GM19099 (cell line): ENCODE data around the gene WWOX.

Source experiments
- POLR2A ChIP-seq: IDR thresholded peaks from 3 replicates; pipeline ENCODE4 v1.6.1; 2011; ENCODE audit warnings: low read depth; ENCODE audit not compliant: insufficient read length; ENCODE audit errors: extremely low read depth

WWOX gene

DNA sequence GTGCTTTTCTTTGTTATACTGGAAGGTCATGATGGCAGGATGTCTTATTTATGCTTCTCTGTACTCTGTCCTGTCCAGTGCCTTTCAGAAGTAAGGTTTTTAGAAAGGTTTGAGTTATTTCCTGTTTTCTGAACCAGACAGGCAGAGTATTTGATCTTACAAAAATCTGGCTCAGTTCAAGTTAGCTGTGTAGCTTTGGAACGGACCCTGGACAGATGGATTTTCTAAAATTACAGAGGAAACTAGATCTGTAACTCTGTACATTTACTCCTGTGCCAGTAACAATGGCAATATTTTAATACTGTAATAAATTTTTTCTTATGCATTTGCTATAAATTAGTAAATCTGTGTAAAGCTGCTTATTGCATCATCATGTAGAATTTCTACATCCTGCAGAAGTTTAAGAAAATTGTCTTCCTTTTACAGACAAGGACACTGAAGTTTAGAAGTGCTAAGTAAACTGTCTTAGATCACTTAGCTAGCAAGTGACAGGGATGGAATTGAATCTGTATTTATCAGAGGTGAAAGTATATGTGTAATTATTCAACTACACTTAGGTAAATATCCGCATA lies 347.6 kb downstream of the WWOX start:
- TF ChIP-seq POLR2A: no peak

DNA sequence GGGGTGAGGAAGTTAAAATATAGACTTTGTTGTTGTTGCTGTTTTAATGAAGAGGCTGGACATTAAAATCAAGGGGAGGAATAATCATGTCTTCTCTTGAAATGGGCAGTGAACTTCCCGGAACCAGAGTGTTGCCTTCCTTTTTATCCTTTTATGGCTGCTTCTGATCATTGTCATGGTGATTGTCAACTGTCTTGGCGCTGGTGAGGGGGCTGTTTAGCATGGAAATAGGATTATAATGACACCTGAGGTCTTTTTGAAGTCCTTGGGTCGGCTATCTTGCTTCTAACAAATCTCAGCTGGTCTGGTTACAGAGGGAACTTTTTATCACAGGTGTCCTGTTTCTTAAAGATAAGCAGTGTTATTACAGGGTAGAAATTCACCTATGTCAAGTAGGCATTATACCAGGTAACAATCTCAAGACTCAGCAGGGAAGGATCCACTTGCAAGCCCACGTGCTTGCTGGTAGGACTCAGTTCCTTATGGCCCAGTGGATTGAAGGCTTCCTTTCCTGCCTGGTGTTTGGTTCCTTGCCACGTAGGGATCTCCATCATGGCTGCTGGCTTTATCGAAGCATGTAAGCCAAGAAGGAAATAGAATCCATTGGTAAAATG lies 349.3 kb downstream of the WWOX start:
- no peak for TF ChIP-seq POLR2A

DNA sequence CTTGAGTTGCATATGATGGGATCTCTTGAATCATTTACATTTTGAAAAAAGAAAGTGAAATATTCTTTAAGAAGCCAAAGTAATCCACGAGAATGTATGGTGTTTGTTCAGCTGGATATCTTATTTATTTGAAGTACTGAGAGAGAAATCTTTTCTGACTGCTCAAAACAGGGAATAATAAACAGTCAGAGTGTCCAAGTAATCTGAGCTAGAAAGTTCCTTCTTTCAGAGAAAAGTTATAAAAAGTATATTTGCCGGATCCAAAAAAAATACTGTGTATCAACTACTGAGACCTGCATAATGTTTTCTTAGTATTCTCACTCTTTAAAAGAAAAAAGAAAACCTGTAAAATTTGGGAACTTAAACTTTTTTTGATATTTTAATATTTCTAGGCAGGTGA lies 350.8 kb downstream of the WWOX start:
- no peak for TF ChIP-seq POLR2A

DNA sequence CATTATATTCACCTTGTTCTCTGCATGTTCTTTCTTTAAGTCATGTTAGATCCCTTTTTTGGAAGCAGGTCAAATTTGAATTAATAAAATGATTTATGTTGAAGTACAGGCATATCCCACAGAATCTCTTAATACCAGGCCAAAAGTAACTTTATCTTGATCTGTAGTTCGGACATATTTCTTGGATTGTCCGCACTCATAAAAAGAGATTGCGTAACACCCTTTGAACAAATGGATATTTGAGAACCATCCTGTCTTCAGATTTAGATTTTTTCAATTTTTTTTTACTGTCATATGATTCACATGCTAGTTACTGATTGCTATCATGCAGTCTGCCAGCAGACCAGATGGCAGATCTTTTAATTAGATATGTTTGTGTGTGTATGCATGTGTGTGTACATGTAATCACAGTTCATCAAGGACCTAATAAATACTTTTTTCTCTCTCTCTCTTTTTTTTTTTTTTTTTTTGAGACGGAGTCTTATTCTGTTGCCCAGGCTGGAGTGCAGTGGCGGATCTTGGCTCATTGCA lies 352.6 kb downstream of the WWOX start:
- no peak for TF ChIP-seq POLR2A

DNA sequence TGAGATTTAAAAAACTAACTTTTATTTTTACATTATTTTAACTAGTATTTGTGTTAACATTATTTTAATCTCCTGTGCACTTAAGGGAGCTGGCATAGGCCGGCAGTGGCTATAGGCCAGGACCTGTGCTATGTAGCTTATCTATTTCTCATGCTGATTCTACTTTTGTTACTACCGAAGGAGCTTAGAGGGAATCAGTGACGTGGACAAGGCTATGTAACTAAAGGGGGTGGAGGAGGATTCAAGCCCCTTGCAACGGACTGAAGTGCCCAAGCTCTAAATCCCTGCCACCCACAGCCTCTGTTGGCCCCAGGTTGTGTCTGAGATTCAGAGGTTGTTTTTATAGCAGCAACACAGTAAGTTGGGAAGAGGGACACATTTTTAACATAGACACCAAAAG lies 356.4 kb downstream of the WWOX start:
- TF ChIP-seq POLR2A: no peak

DNA sequence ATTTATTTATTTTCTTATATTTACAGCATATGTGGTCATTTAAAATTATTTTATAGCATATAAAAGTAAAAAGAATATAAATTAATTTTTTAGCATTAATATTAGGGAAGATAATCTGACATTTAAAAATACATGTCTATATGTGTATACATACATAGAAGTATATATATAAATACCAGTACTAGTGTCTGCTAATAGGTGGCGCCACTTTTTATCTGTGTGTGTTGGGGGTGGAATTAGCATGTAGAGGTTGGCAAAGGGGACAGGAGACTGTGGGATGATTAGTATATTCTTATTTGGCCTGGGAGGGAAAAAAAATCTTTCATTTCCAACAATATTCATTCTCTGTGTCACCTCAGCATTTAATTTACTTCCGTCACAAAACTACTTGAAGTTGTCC lies 359.1 kb downstream of the WWOX start:
- no peak for TF ChIP-seq POLR2A

DNA sequence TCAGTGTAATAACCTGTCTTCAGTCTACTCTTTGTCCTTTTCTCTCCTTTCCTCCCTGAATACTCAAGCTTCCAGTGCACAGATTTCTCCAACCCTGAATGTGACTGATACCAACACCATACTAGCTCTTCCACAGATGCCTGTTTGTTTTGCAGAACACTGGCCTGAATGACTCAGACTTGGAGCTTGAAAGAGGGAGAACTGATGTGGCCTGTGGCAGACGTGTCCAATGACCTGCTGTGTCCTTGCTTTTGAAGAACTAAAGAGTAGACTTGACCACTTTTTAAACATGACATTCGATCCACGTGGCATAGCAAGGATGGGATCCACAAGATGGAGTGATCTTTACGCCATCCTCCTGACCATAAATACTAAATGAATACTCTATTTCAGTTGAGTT lies 361.0 kb downstream of the WWOX start:
- TF ChIP-seq POLR2A: no peak

DNA sequence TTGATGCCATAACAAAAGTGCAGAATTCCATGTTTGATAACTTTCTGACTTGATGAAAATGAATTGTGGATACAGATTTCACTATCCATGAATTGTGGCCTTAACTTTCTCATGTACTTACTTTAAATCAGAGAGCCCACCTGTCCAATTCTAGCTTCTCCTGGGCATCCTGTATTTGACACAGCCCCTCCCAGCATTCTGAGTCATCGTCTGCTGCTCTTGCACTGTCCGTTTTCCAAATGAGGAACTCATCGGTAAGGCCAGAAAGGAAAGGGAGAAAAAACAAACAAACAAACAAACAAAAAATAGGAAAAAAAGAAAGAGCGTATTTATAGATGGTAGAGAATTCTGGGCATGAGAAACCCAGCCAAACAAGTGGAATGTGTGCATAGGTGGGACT lies 361.6 kb downstream of the WWOX start:
- TF ChIP-seq POLR2A: no peak

DNA sequence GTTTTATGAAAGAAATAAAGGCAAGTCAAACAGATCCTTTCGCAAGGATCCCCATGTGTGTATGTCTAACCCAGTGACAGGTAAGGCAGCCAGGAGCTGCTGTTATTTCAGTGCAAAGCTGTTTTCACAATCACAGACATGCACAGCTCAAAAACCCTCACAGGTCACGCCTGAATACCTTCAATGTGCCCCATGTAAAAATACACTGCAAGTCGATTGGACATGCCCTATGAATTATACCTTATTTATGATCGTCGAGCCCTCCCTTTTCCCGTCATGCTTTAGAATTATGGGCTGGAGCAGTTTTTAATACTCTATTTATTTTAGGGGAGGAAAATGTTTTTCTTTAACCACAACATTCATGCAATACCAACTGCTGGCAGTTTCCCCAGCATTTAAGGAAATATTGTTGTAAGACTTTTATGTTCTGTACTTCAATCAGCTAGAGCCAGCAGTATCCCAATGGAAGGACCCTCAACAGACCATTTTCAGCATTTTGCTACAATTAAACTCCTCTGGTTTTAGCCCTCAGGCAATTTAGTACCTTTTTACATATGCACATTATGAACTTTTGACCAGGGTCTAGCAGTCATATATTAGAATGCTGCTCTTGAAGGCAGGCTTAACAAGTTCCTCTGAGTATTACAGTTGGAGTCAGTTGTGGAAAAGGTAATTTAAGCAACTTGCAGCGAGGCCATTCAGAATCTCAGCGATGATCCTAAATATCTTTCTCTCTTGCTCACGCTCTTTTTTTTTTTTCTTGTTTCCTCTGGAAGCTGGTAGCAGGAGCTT lies 362.2 kb downstream of the WWOX start:
- no peak for TF ChIP-seq POLR2A

DNA sequence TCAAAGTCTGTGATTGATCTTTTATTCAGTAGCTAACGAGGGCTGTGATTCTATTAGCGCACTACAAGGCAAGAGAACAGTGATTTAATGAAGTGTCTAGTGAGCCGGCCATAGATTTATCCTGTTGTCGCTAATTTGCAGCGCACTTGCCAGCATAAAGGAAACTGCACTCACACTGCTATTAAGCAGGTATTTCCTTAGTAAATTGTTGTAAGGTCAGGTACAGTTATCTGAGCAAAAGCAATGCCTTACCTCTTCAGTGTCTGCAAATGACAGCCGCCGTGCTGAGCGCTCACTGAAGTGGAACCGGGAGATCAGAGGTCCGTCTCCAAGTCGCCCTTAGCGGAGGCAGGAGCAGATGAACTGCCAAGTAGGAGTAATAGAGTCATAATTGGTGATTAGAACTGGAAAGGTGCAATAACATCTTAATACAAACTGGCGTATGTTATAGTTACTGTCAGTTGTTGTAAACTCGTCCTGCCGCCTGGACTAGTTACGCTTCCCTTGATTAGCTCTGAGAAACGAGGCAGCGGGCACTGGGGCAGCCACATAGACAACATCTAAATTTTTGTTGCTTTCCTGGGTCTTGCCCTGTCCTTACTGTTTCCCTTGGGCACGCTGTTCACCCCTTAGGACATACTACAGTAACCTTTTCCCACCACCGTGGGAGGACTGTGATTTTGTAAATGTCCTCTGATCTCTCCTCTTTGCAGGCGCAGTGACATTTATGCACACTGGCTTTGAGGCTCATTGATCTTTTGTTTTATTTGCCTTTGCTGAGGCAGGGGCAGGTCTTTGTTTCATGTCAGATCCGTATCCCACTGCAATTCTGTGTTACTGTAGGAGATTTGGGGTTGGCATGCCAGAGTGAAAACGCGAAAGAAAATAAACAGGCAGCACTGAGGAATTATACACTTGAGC lies 363.1 kb downstream of the WWOX start:
- TF ChIP-seq POLR2A: no peak

DNA sequence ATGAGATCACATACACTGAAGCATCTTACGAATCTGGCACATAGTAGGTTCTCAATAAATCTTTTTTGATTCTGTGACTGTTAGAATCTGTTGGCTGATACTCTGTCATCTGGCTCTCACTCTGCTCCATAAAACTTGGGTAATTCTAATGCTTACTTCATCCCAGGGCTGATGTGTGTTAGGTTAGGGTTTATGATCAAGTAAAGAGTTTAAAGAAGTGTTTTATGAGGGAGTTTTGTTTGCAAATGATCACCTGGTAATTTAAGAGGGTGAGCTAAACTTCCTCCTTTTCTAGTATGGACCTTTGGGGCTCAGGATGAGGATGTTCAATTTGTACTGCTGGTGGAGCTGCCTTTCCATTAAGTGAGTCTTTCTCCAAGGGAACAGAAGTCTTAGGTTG lies 364.1 kb downstream of the WWOX start:
- no peak for TF ChIP-seq POLR2A

DNA sequence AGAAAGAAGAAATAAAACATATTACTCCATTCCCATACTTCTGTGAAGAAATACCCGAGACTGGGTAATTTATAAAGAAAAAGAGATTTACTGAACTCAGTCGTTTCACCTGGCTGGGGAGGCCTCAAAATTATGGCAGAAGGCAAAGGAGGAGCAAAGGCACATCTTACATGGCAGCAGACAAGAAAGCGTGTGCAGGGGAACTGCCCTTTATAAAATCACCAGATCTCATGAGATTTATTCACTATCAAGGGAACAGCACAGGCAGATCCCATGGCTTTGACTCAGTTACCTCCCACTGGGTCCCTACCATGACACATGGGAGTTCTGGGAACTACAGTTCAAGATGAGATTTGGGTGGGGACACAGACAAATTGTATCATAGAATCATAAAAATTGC lies 365.4 kb downstream of the WWOX start:
- no peak for TF ChIP-seq POLR2A

DNA sequence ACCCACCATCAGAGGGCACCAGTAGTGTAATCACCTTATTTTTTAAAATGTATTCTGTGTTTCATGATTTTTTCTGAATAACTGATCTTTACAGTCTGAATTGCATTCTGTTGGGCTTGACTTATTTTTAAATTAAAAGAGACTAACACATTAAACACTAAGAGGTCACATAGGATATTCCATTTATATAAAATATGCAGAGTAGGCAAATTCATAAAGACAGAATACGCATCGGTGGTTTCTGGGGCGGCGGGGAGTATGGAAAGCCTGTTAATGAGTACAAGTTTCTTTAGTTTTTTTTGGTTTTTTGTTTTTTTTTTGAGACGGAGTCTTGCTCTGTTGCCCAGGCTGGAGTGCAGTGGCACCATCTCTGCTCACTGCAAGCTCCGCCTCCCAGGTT lies 366.3 kb downstream of the WWOX start:
- TF ChIP-seq POLR2A: no peak

DNA sequence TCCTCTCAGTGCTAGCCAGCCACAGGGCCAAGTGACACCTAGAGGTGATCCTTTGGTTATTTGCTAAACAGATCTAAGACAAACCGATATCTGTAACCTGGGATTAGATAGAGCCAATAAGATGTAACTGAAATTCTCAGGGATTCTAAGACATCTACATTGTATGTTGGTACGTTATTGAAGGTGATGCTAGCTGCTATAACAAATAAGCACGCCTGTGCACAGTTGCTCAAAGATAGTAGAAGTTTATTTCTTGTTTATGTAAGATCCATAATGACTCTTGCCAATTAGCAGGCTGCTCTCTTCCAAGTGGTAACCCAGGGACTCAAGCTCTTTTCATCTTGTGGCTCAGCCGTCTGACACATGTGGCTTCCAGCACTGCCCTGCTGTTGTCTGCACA lies 370.3 kb downstream of the WWOX start:
- no peak for TF ChIP-seq POLR2A

DNA sequence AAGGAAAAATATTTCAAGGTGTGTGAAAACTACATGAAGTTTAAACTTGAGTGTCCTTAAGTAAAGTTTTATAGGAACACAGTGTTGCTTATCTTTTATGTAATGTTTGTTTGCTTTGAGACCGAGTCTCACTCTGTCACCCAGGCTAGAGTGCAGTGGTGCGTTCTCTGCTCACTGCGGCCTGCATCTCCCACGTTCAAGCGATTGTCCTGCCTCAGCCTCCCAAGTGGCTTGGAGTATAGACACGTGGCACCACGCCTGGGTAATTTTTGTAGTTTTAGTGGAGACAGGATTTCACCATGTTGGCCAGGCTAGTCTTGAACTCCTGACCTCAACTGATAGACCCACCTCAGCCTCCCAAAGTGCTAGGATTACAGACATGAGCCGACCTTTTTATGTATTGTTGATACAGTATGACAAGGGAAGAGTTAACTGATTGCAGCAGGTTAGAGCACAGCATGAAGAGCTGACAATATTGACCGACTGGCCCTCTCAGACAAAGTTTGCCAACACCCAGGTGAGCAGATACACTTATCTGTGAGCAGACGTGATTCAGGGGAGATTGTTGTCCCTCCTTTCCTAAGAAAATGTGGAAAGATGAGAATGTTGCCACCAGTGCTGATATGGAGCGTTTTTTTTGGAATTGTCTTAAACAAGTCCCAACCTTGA lies 373.7 kb downstream of the WWOX start:
- TF ChIP-seq POLR2A: no peak

DNA sequence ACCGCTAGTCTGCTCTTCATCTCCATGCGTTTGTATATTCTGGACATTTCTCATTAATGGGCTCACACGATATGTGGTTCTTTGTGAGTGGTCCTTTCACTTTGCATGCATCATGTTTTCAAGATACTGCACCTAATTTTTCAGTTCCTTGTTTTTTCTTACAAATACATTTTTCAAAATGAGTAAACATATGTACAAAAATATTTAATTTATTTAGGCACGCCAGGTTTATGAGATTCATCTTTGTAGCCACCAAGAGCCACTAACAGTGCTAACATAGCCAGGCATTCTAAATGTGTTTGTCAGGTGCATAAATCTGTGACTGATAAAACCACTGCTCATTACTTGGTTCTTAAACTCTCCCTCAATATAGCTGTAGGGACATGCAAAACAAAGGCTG lies 375.3 kb downstream of the WWOX start:
- TF ChIP-seq POLR2A: no peak
